A549 (cell line): ENCODE data around the gene KCND3. TPM values are rescaled to one million over a fixed set of nuclear protein-coding genes. Genes with fewer than 3 reads are reported as not detected.

Experiments
- HOXB13 ChIP-seq: fragments of 250-450 bp; sonication (Bioruptor Pico); IDR thresholded peaks from 2 replicates; pipeline ENCODE4 v1.5.0; 2020; ENCODE audit warnings: low read depth, mild to moderate bottlenecking, moderate library complexity
- NR3C1 ChIP-seq: fragments of >200 bp; sonication (Bioruptor Twin); formaldehyde crosslinking; IDR thresholded peaks from 3 replicates; pipeline ENCODE4 v1.6.1; 2017
- PHF8 ChIP-seq: fragments of 200-600 bp; sonication (generic); IDR thresholded peaks from 2 replicates; pipeline ENCODE4 v1.6.1; 2016; ENCODE audit warnings: low read depth, mild to moderate bottlenecking, antibody characterized with exemption, moderate library complexity, borderline replicate concordance
- polyA plus RNA-seq, 4 experiments: library from polyadenylated mRNA; depleted of rRNA in 3 of 4; stranded (reverse); fragments of >200 nt; fragmentation: RNase III in 1 of 4; extraction: RNeasy Plus Mini Kit Qiagen cat#74134 plus additional on column Dnase treatment in 1 of 4; gene quantifications; 2 replicates in 3 of 4; 3 replicates in 1 of 4; pipeline ENCODE4 v1.2.3, GENCODE V29; 2011 to 2017
- small RNA-seq, 6 experiments: library from RNA; depleted of rRNA; stranded (forward); fragments of <200 nt; gene quantifications; one replicate each; pipeline ENCODE3, GENCODE V24; 2012

The KCND3 gene
- polyA plus RNA-seq, 2 of the 4 experiments (the other 2 are of a cell fraction): not detected

DNA sequence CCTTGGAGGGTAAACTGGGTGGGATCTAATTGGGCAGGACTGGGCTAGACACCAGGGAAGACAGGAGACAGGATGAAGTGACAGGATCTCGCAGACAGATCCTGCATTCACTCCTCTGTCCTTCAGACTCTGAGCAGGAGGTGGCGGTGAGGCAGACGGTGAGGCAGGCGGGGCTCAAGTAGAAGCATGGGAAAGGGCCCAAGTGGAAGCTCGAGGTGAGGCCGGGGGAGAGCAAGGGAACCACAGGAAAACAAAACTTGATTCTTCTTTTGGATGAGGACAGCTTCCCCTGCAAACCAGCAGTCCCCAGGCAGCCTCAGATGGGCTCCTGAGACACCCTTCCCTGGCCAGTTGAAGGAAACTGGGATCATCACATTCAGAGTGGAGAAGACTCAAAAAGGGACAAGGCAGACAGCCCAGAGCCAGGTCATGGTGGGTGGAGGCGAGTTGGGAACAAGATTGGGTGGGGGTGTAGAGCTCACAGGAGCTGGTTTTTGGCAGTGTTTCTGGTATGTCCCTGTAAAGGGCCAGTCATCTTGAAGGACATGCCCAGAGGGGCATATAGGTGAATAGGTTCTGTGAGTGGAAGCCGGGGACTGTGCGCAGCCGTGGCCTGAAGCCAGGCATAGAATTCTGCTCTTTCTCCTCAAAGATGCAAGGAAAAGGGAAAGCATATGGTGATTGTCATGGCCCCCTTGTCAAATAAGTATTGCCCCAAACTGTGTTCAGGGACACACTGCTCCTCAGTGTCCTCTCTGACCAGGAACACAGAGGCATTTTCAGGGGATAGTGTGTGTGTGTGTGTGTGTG is 268.3 kb downstream of the KCND3 start (continued):
- TF ChIP-seq HOXB13 (CRISPR knock-in tag) (no peak), PHF8 (no peak), NR3C1 (no peak)

Small RNAs within 50 kb of the gene (small RNA-seq; reads per million reads assigned to genes)
- gene INKA2: 0 to 43.9 (median 0.54) reads per million in 6 experiments

Other genes starting within 250 kb of the KCND3 start
- 10.1 and 13.5 TPM in 2 replicates for gene DDX20, start 233.8 kb downstream of the KCND3 start, polyA plus RNA-seq (2011; rRNA removed)
- 7.9 to 9.0 TPM (median 8.4 TPM) in 3 replicates for gene DDX20, start 233.8 kb downstream of the KCND3 start, polyA plus RNA-seq (2017; fragmentation: RNase III; extraction: RNeasy Plus Mini Kit Qiagen cat#74134 plus additional on column Dnase treatment)